ENCODE results near the gene R3HDM2. TPM values are rescaled to one million over a fixed set of nuclear protein-coding genes. Genes with fewer than 3 reads are reported as not detected.

The R3HDM2 gene
- polyA plus RNA-seq, 1 donor from 2014 or later = 11.1 TPM

- Histone ChIP-seq H4K20me1 (ENCODE audit: insufficient read depth) (no peaks in the 10 kb centered on the region), H3K9ac (ENCODE audit: low read length) (no peak overlapping the region), H3K9me3 (ENCODE audit: low read length) (no peaks in the 10 kb centered on the region), H3K36me3 (ENCODE audit: insufficient read depth, low read length) (no peaks in the 10 kb centered on the region), H3F3A (ENCODE audit: insufficient read depth, low read length, poor library complexity, severe bottlenecking) (no peaks in the 10 kb centered on the region), H3K27ac (ENCODE audit: low read length) (no peak overlapping the region), H3K79me2 (replicated peaks; ENCODE audit: insufficient read depth, low read length) (no peaks in the 10 kb centered on the region), H3K27me3 (ENCODE audit: insufficient read depth, low read depth, low read length) (no peaks in the 10 kb centered on the region), H3K4me3 (ENCODE audit: low read length) (no peak overlapping the region), H3K4me2 (ENCODE audit: low read length) (no peak overlapping the region), H2AFZ (ENCODE audit: low read depth, low read length) (no peak overlapping the region), H3K9me2 (ENCODE audit: insufficient read depth, low read length) (no peaks in the 10 kb centered on the region)
- TF ChIP-seq MXI1 (conservative IDR thresholded peaks at IDR 0.05; ENCODE audit: poor library complexity, severe bottlenecking) = no peak
- no peak for TF ChIP-seq TAF1 (IDR thresholded peaks at IDR 0.05; ENCODE audit: low read depth)
- TF ChIP-seq SMC3 (conservative IDR thresholded peaks at IDR 0.05; ENCODE audit: poor library complexity) = no peak
- TF ChIP-seq POLR2AphosphoS5 (IDR thresholded peaks at IDR 0.05) = no peak
- no peak for TF ChIP-seq RAD21 (conservative IDR thresholded peaks at IDR 0.05)
- TF ChIP-seq REST (IDR thresholded peaks at IDR 0.05; ENCODE audit: borderline replicate concordance) = no peak
- TF ChIP-seq EZH2 (IDR thresholded peaks at IDR 0.05; ENCODE audit: borderline replicate concordance, insufficient read depth, low read length, poor library complexity, severe bottlenecking) = no peak
- no peak for TF ChIP-seq CTCF (IDR thresholded peaks at IDR 0.05; ENCODE audit: poor library complexity, severe bottlenecking)
- TF ChIP-seq EP300 (conservative IDR thresholded peaks at IDR 0.05; ENCODE audit: poor library complexity, severe bottlenecking) = no peak
Observed at GRCh38 chr12:57273516-57273915, 157.3 kb downstream of the R3HDM2 start.

- TF ChIP-seq RAD21 (conservative IDR thresholded peaks at IDR 0.05) (no peak), TAF1 (IDR thresholded peaks at IDR 0.05; ENCODE audit: low read depth) (no peak), REST (IDR thresholded peaks at IDR 0.05; ENCODE audit: borderline replicate concordance) (no peak), SMC3 (conservative IDR thresholded peaks at IDR 0.05; ENCODE audit: poor library complexity) (no peak), EP300 (conservative IDR thresholded peaks at IDR 0.05; ENCODE audit: poor library complexity, severe bottlenecking) (no peak), CTCF (IDR thresholded peaks at IDR 0.05; ENCODE audit: poor library complexity, severe bottlenecking) (no peak), MXI1 (conservative IDR thresholded peaks at IDR 0.05; ENCODE audit: poor library complexity, severe bottlenecking) (no peak), POLR2AphosphoS5 (IDR thresholded peaks at IDR 0.05) (no peak), EZH2 (IDR thresholded peaks at IDR 0.05; ENCODE audit: borderline replicate concordance, insufficient read depth, low read length, poor library complexity, severe bottlenecking) (no peak)
Observed at GRCh38 chr12:57272337-57273151, 158.3 kb downstream of the R3HDM2 start.

More at GRCh38 chr12:57272337-57273151, 158.3 kb downstream of the R3HDM2 start:
- Histone ChIP-seq H3K4me2 (ENCODE audit: low read length) (no peak overlapping the region), H3K36me3 (ENCODE audit: insufficient read depth, low read length) (peaks cover 4% of the 10 kb centered on the region), H2AFZ (ENCODE audit: low read depth, low read length) (no peak overlapping the region), H3F3A (ENCODE audit: insufficient read depth, low read length, poor library complexity, severe bottlenecking) (no peaks in the 10 kb centered on the region), H3K9me3 (ENCODE audit: low read length) (no peaks in the 10 kb centered on the region), H4K20me1 (ENCODE audit: insufficient read depth) (no peaks in the 10 kb centered on the region), H3K27ac (ENCODE audit: low read length) (no peak overlapping the region), H3K4me3 (ENCODE audit: low read length) (no peak overlapping the region), H3K79me2 (replicated peaks; ENCODE audit: insufficient read depth, low read length) (no peaks in the 10 kb centered on the region), H3K27me3 (ENCODE audit: insufficient read depth, low read depth, low read length) (no peaks in the 10 kb centered on the region), H3K9me2 (ENCODE audit: insufficient read depth, low read length) (no peaks in the 10 kb centered on the region), H3K9ac (ENCODE audit: low read length) (no peak overlapping the region)

Data from neural cell (in vitro differentiated cells).